GM12878 (cell line): Measurements from ENCODE around the gene TLCD2. TPM values are rescaled to one million over a fixed set of nuclear protein-coding genes. Genes with fewer than 3 reads are reported as not detected.

Source experiments
- ATAC-seq: fragments of 200-7000 bp; cut with Tn5 transposase; 3 replicates; pipeline ENCODE4 v1.9.1; 2020; ENCODE audit warnings: mild to moderate bottlenecking, moderate library complexity
- BruUV-seq: library from RNA; stranded (reverse); fragments of 400-500 nt; replicated peaks from 2 replicates; lab custom pipeline; 2021; lab: Mats Ljungman, UMichigan
- CTCF ChIA-PET: fragments of 300-600 bp; sonication (Branson Sonifier 250); formaldehyde crosslinking; extraction: SDS; loops from one replicate; lab custom pipeline; 2021; ENCODE audit warnings: inconsistent platforms; lab: Yijun Ruan, JAX
- POLR2A ChIA-PET: fragments of 350-600 bp; formaldehyde crosslinking; extraction: SDS; loops from one replicate; lab custom pipeline; 2021; ENCODE audit warnings: inconsistent platforms; lab: Charles Lee
- RAD21 ChIA-PET: fragments of 300-600 bp; sonication (Branson Sonifier 250); formaldehyde crosslinking; loops from one replicate; lab custom pipeline; 2023; ENCODE audit warnings: antibody characterized with exemption; ENCODE audit not compliant: unreplicated experiment; lab: Charles Lee
- SMC1A ChIA-PET: fragments of 300-600 bp; sonication (Branson Sonifier 250); formaldehyde crosslinking; loops from one replicate; lab custom pipeline; 2023; ENCODE audit not compliant: unreplicated experiment, uncharacterized antibody; lab: Charles Lee
- DNase-seq: peaks from one replicate; pipeline ENCODE4 v3.0.0-alpha.2; 2011; ENCODE audit warnings: low read depth, low spot score
- FAIRE-seq: peaks from 3 replicates; lab custom pipeline; 2011; peaks lifted over from hg19 to GRCh38; lab: Jason Lieb, UNC
- H2AFZ ChIP-seq: 2 replicates; pipeline ENCODE4 v1.6.0; 2011; ENCODE audit warnings: low read depth, low read length, control low read depth; ENCODE audit not compliant: control insufficient read depth
- H3K27ac ChIP-seq: 2 replicates; pipeline ENCODE4 v1.5.1; 2011; ENCODE audit warnings: control low read depth; ENCODE audit not compliant: control insufficient read depth, insufficient read depth
- H3K27me3 ChIP-seq, 2 experiments: replicated peaks in 1 of 2; 2 replicates each; pipeline versions ENCODE4 v1.6.0 to v1.6.1; 2011; ENCODE audit warnings: low read length in 1 of 2; ENCODE audit not compliant: control insufficient read depth in 2 of 2, insufficient read depth in 2 of 2
- H3K36me3 ChIP-seq, 2 experiments: 2 replicates each; pipeline ENCODE4 v1.5.1; 2011; ENCODE audit warnings: low read length in 1 of 2; ENCODE audit not compliant: control insufficient read depth in 2 of 2, insufficient read depth in 2 of 2
- H3K4me1 ChIP-seq: 2 replicates; pipeline ENCODE4 v1.6.1; 2011; ENCODE audit warnings: mild to moderate bottlenecking, low read length, moderate library complexity, mixed read lengths; ENCODE audit not compliant: control insufficient read depth, insufficient read depth
- H3K4me2 ChIP-seq: 2 replicates; pipeline ENCODE4 v1.6.0; 2011; ENCODE audit warnings: control low read depth; ENCODE audit not compliant: control insufficient read depth, insufficient read depth
- H3K4me3 ChIP-seq: fragments of 200-600 bp; sonication (generic); 2 replicates; pipeline ENCODE4 v1.5.1; 2016
- H3K79me2 ChIP-seq: 2 replicates; pipeline ENCODE4 v1.6.0; 2011; ENCODE audit warnings: low read length; ENCODE audit not compliant: control insufficient read depth, insufficient read depth
- H3K9ac ChIP-seq: 2 replicates; pipeline ENCODE4 v1.8.0; 2011; ENCODE audit warnings: low read length, control low read depth, mixed read lengths; ENCODE audit not compliant: control insufficient read depth, insufficient read depth
- H3K9me3 ChIP-seq: replicated peaks from 3 replicates; pipeline ENCODE4 v1.5.1; 2011; ENCODE audit warnings: mild to moderate bottlenecking, low read length; ENCODE audit not compliant: control insufficient read depth, insufficient read depth
- H4K20me1 ChIP-seq: 2 replicates; pipeline ENCODE4 v1.6.0; 2011; ENCODE audit not compliant: control insufficient read depth, insufficient read depth
- ATF2 ChIP-seq: IDR thresholded peaks from 2 replicates; pipeline ENCODE4 v1.6.1; 2012; ENCODE audit warnings: low read length, inconsistent platforms
- BACH1 ChIP-seq: fragments of 450-650 bp; IDR thresholded peaks from 2 replicates; pipeline ENCODE4 v1.6.1; 2017; ENCODE audit warnings: mild to moderate bottlenecking, borderline replicate concordance
- CUX1 ChIP-seq: IDR thresholded peaks from 2 replicates; pipeline ENCODE4 v1.6.1; 2012; ENCODE audit warnings: improper control_type of control experiment, low read depth, low read length; ENCODE audit not compliant: insufficient replicate concordance
- EZH2 ChIP-seq: IDR thresholded peaks from 2 replicates; pipeline ENCODE4 v1.6.1; 2012; ENCODE audit warnings: low read depth, mild to moderate bottlenecking, control low read depth, inconsistent platforms, low read length, borderline replicate concordance; ENCODE audit not compliant: control insufficient read depth
- JUND ChIP-seq: IDR thresholded peaks from 2 replicates; pipeline ENCODE4 v1.6.1; 2012; ENCODE audit warnings: low read depth, mild to moderate bottlenecking, low read length, improper control_type of control experiment, moderate library complexity
- MXI1 ChIP-seq: fragments of 150-350 bp; IDR thresholded peaks from 2 replicates; pipeline ENCODE4 v1.6.1; 2011; ENCODE audit warnings: low read depth, mild to moderate bottlenecking, inconsistent platforms, low read length, improper control_type of control experiment
- MYB ChIP-seq: fragments of 150-350 bp; IDR thresholded peaks from 2 replicates; pipeline ENCODE4 v1.6.1; 2014; ENCODE audit warnings: mild to moderate bottlenecking, low read depth, low read length, borderline replicate concordance
- MYC ChIP-seq: IDR thresholded peaks from 2 replicates; pipeline ENCODE4 v1.6.1; 2011; ENCODE audit warnings: mild to moderate bottlenecking, low read length, moderate library complexity, inconsistent platforms; ENCODE audit not compliant: insufficient read depth, insufficient replicate concordance, insufficient read length, severe bottlenecking
- POLR2AphosphoS5 ChIP-seq: IDR thresholded peaks from 2 replicates; pipeline ENCODE4 v1.6.1; 2011; ENCODE audit warnings: mild to moderate bottlenecking, low read length, inconsistent platforms
- RELA ChIP-seq: fragments of 450-650 bp; IDR thresholded peaks from 2 replicates; pipeline ENCODE4 v1.8.0; 2014; ENCODE audit warnings: borderline replicate concordance; ENCODE audit not compliant: partially characterized antibody
- SMARCA5 ChIP-seq: fragments of 450-650 bp; IDR thresholded peaks from 2 replicates; pipeline ENCODE4 v1.6.1; 2017; ENCODE audit warnings: mild to moderate bottlenecking
- TCF12 ChIP-seq: IDR thresholded peaks from 2 replicates; pipeline ENCODE4 v1.6.1; 2011; ENCODE audit warnings: low read depth, mild to moderate bottlenecking, low read length
- YY1 ChIP-seq: IDR thresholded peaks from 2 replicates; pipeline ENCODE4 v1.6.1; 2011; ENCODE audit warnings: low read depth, mild to moderate bottlenecking, low read length
- WGBS: methylation state at CpG from one replicate; pipeline ENCODE4 v1.1.6; 2016; ENCODE audit warnings: low lambda C conversion rate; ENCODE audit not compliant: insufficient replicate concordance, insufficient coverage; ENCODE audit errors: missing lambda C conversion rate; 5-methylcytosine and 5-hydroxymethylcytosine counted together
- in situ Hi-C: fragments of 300-500 bp; cut with MboI; formaldehyde crosslinking; loops from 9 replicates; pipeline ENCODE4 v1.14.3; 2018; ENCODE audit warnings: mixed read lengths
- intact Hi-C: fragments of 100-400 bp; cut with micrococcal nuclease; formaldehyde crosslinking; loops from one replicate; pipeline ENCODE4 v1.14.2; 2022; ENCODE audit not compliant: unreplicated experiment
- polyA plus RNA-seq, 11 experiments: library from polyadenylated mRNA; depleted of rRNA in 4 of 11; unstranded in 6 of 11; stranded (reverse) in 5 of 11; fragments of >200 nt; fragmentation: Nextera tagmentation in 4 of 11; fragmentation: Illumina TruSeq in 1 of 11; extraction: Ambion mirVana in 4 of 11; extraction: Trizol in 1 of 11; gene quantifications; 1 replicate in 1 of 11; 2 replicates in 10 of 11; pipeline versions ENCODE4 v1.2.1 to v1.2.3, GENCODE V29; 2011 to 2016; ENCODE audit warnings: inconsistent platforms in 2 of 11, missing spikeins in 2 of 11, low read depth in 1 of 11
- total RNA-seq, 4 experiments: library from RNA; depleted of rRNA in 3 of 4; stranded (reverse); fragments of >200 nt in 3 of 4; fragmentation: Illumina TruSeq in 1 of 4; extraction: Trizol in 1 of 4; gene quantifications; 2 replicates each; pipeline versions ENCODE4 v1.2.1 to v1.2.3, GENCODE V29; 2013 to 2021
- TF ChIP-seq, protein P1 (sequence below): fragments of 450-650 bp; formaldehyde crosslinking; IDR thresholded peaks from 2 replicates; pipeline ENCODE4 v1.4.0; 2022; ENCODE audit warnings: mild to moderate bottlenecking, moderate library complexity

The TLCD2 gene
- total and polyA plus RNA-seq, 10 of the 15 experiments (the other 5 are each of a cell fraction or from before 2014, with no cell fraction given): 0.02 to 0.15 (median 0.05) TPM; not detected in 2

- SMC1A ChIA-PET: interaction anchor here (1.7 kb wide), 1 partner anchor 10 kb away, joined by 4 read pairs; no protein-coding TSS in a partner anchor
- Histone ChIP-seq H4K20me1 (no peaks in the 10 kb centered on the region), H3K27me3 (no peaks in the 10 kb centered on the region), H3K9me3 (no peaks in the 10 kb centered on the region), H3K4me1 (peaks cover 28% of the 10 kb centered on the region), H3K4me2 (no peak overlapping the region), H3K79me2 (peaks cover 16% of the 10 kb centered on the region), H3K9ac (no peak overlapping the region), H2AFZ (no peak overlapping the region), H3K27ac (no peak overlapping the region), H3K36me3 (peaks cover 3 to 5% of the 10 kb centered on the region in 2 experiments; a peak in 3 of 4 replicates), H3K4me3 (no peak overlapping the region)
- DNase-seq (no peak), ATAC-seq (no peak), FAIRE-seq (no peak)
- no peak for TF ChIP-seq MYB
- TF ChIP-seq ATF2: no peak
- no peak for TF ChIP-seq BACH1
- TF ChIP-seq MYC: no peak
- no peak for TF ChIP-seq JUND
- TF ChIP-seq SMARCA5: no peak
- no peak for TF ChIP-seq RELA
- no peak for TF ChIP-seq MXI1
- TF ChIP-seq CUX1: no peak
- no peak for TF ChIP-seq POLR2AphosphoS5
- TF ChIP-seq, protein P1, sequence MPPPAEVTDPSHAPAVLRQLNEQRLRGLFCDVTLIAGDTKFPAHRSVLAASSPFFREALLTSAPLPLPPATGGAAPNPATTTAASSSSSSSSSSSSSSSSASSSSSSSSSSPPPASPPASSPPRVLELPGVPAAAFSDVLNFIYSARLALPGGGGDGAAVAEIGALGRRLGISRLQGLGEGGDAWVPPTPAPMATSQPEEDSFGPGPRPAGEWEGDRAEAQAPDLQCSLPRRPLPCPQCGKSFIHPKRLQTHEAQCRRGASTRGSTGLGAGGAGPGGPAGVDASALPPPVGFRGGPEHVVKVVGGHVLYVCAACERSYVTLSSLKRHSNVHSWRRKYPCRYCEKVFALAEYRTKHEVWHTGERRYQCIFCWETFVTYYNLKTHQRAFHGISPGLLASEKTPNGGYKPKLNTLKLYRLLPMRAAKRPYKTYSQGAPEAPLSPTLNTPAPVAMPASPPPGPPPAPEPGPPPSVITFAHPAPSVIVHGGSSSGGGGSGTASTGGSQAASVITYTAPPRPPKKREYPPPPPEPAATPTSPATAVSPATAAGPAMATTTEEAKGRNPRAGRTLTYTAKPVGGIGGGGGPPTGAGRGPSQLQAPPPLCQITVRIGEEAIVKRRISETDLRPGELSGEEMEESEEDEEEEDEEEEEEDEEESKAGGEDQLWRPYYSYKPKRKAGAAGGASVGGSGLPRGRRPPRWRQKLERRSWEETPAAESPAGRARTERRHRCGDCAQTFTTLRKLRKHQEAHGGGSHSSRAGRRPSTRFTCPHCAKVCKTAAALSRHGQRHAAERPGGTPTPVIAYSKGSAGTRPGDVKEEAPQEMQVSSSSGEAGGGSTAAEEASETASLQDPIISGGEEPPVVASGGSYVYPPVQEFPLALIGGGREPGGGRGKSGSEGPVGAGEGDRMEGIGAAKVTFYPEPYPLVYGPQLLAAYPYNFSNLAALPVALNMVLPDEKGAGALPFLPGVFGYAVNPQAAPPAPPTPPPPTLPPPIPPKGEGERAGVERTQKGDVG (CRISPR knock-in tag): no peak
- no peak for TF ChIP-seq EZH2
- no peak for TF ChIP-seq TCF12
- no peak for TF ChIP-seq YY1
- POLR2A ChIA-PET: interaction anchor here (0.8 kb wide), 1 partner anchor 10 kb away, joined by 3 read pairs; no protein-coding TSS in a partner anchor
- intact Hi-C loops (no loop called here), in situ Hi-C loops (no loop called here)
- CTCF ChIA-PET: no interaction called here
- RAD21 ChIA-PET: no interaction called here
- no TSS peak for BruUV-seq
- WGBS: 95% methylated on average over 18 of the region's 18 CpGs
Measured at GRCh38 chr17:1726626-1727257, 16.6 kb upstream of the TLCD2 start.
